Pancreas (tissue), 10 donors: ENCODE data around the gene CSNK2B. TPM values are rescaled to one million over a fixed set of nuclear protein-coding genes. Genes with fewer than 3 reads are reported as not detected.

Source experiments
- ATAC-seq, 4 donors: fragments of 200-7000 bp; cut with Tn5 transposase; one replicate each; pipeline versions ENCODE4 v1.8.0 to v1.9.1; 2020; ENCODE audit warnings: mild to moderate bottlenecking in 4 of 4, moderate library complexity in 4 of 4
- DNase-seq, 6 donors: peaks; one replicate each; pipeline ENCODE4 v3.0.0-alpha.2; 2020
- FAIRE-seq: peaks from 2 replicates; lab custom pipeline; 2012; peaks lifted over from hg19 to GRCh38; lab: Jason Lieb, UNC
- H3K27ac ChIP-seq, 4 donors: fragments of 200-600 bp; sonication (generic); 1 replicate in 3 of 4; 2 replicates in 1 of 4; pipeline versions ENCODE4 v1.5.0 to v1.8.0; 2020
- H3K27me3 ChIP-seq, 4 donors: fragments of 200-600 bp; one replicate each; pipeline ENCODE4 v1.8.0; 2021
- H3K36me3 ChIP-seq, 3 donors: fragments of 200-600 bp; sonication (generic) in 1 of 3; one replicate each; pipeline versions ENCODE4 v1.5.0 to v1.8.0; 2020 to 2021
- H3K4me1 ChIP-seq, 3 donors: fragments of 200-600 bp; one replicate each; pipeline ENCODE4 v1.8.0; 2021
- H3K4me3 ChIP-seq, 4 donors: fragments of 200-600 bp; sonication (generic) in 2 of 4; one replicate each; pipeline versions ENCODE4 v1.5.0 to v1.8.0; 2020 to 2021
- H3K9me3 ChIP-seq, 4 donors: fragments of 200-600 bp; one replicate each; pipeline ENCODE4 v1.8.0; 2021
- CTCF ChIP-seq, 4 donors: fragments of 200-600 bp; sonication (generic) in 3 of 4; IDR thresholded peaks; one replicate each; pipeline versions ENCODE4 v1.5.0 to v1.8.0; 2021; ENCODE audit warnings: antibody characterized with exemption in 4 of 4
- WGBS, 2 donors: extraction: QIAGEN DNeasy Blood & Tissue Kit; methylation state at CpG; one replicate each; pipeline ENCODE4 v1.1.7; 2013; 5-methylcytosine and 5-hydroxymethylcytosine counted together
- intact Hi-C, 3 donors: fragments of 100-400 bp; cut with DNase I; formaldehyde crosslinking; loops; one replicate each; pipeline versions ENCODE4 v1.11.1 to v1.14.2; 2022
- polyA plus RNA-seq, 2 donors: library from polyadenylated mRNA; stranded (reverse); fragments of 200-250 nt; gene quantifications; one replicate each; pipeline ENCODE4 v1.2.3, GENCODE V29; 2013
- total RNA-seq, 6 donors: library from RNA; stranded (reverse); fragmentation: NEBNext Ultra II Directional in 4 of 6; extraction: Animal tissue kit (Norgen Biotek cat#: 25700) in 4 of 6; gene quantifications; one replicate each; pipeline versions ENCODE4 v1.2.1 to v1.2.4, GENCODE V29; 2021 to 2023
- donor health status: healthy with polysubstance abuse.
- donor health status: DM: no; HTN: no; CAD: no; lungs with moderate emphysema.
- donor health status: DM: no; HTN: no; CAD: no.
- donor health status: control.
- donor health status: control.
- donor health status: Bipolar disorder and iron deficiency.
- donor health status: DM: yes; HTN: yes; CAD: no.
- donor health status: DM: no; HTN: no; CAD: no.
- donor health status: DM: no; HTN: no; CAD: no.
- donor health status: DM: yes; HTN: yes; CAD: no.

Gene CSNK2B
- total and polyA plus RNA-seq, 8 donors, result 48.1 to 116 (median 59.3) TPM

- no peak within 1 kb of the TSS for H3K4me3 ChIP-seq
- ATAC-seq, result no peak
- DNase-seq, result no peak
Observed at GRCh38 chr6:31655349-31656237, 10.3 kb upstream of the CSNK2B start, which contains the start of gene APOM. Gene APOM (plus strand): TSS chr6:31655894. CDS start chr6:31655967, 73 bp downstream.

DNA sequence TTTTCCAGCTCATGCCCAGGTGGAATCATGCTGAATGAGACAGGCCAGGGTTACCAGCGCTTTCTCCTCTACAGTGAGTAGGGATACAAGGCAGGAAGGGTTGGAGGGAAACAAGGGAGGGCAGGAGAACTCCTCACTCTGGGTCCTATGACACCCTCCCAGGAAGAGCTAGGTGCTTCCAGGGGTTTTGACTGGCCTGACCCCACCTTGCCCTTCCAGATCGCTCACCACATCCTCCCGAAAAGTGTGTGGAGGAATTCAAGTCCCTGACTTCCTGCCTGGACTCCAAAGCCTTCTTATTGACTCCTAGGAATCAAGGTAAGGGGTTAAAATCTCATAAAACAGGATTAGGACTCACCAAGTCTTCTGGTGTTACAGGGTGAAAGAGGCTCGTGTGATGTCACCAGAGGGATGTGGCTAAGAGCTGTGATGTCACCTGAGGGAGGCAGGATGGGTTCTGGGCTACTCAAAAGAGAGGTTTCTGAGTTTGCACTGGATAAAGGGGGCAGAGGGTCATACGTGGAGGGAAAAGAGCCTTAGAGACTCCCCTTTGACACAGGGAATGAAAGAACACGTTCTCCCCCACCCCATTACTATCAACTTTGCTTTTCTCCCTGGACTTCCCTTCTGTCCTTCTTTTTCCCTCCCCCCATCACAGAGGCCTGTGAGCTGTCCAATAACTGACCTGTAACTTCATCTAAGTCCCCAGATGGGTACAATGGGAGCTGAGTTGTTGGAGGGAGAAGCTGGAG is 8.3 kb upstream of the CSNK2B start:
- peaks cover 6 to 22% (median 16%) of the 10 kb centered on the region in 3 donors for H3K4me1 ChIP-seq

More at GRCh38 chr6:31655349-31656237, 10.3 kb upstream of the CSNK2B start, which contains the start of gene APOM:
- FAIRE-seq, result no peak
- Histone ChIP-seq H3K27me3 (no peaks in the 10 kb centered on the region), H3K36me3 (no peaks in the 10 kb centered on the region), H3K9me3 (no peaks in the 10 kb centered on the region), H3K27ac (no peak within 1 kb of the TSS), H3K4me1 (peaks cover 14 to 29% (median 16%) of the 10 kb centered on the region in 3 donors)
- 51 to 56% methylated on average over 8 of the region's 8 CpGs for WGBS, 2 donors
- intact Hi-C loops, result no loop called here
- TF ChIP-seq CTCF (IDR thresholded peaks at IDR 0.05), result no peak

GRCh38 chr6:31658158-31658688 is 7.7 kb upstream of the CSNK2B start:
- ATAC-seq (no peak), DNase-seq (no peak), FAIRE-seq (no peak)
- 72 to 79% methylated on average over 4 of the region's 4 CpGs for WGBS, 2 donors
- Histone ChIP-seq H3K27ac (no peak overlapping the region), H3K27me3 (no peaks in the 10 kb centered on the region), H3K9me3 (no peaks in the 10 kb centered on the region), H3K4me3 (peak overlapping the region in 1 of 4 donors; percentile 66), H3K36me3 (no peaks in the 10 kb centered on the region), H3K4me1 (peaks cover 10 to 24% (median 17%) of the 10 kb centered on the region in 3 donors)
- intact Hi-C loops, result no loop called here
- TF ChIP-seq CTCF (IDR thresholded peaks at IDR 0.05), result no peak

More for the DNA sequence above, 8.3 kb upstream of the CSNK2B start:
- DNase-seq, result no peak
- no peak for FAIRE-seq
- no peaks in the 10 kb centered on the region for H3K27me3 ChIP-seq
- H3K27ac ChIP-seq, result no peak overlapping the region
- no peak for ATAC-seq
- H3K9me3 ChIP-seq, result no peaks in the 10 kb centered on the region
- TF ChIP-seq CTCF (IDR thresholded peaks at IDR 0.05), result no peak
- H3K4me3 ChIP-seq, result no peak overlapping the region
- 76 to 84% methylated on average over 6 of the region's 6 CpGs for WGBS, 2 donors
- intact Hi-C loops, result no loop called here
- H3K36me3 ChIP-seq, result no peaks in the 10 kb centered on the region

- ATAC-seq, result no peak
- H3K4me3 ChIP-seq, result peak overlapping the region in 3 of 4 donors; percentile 50 to 66 (median 63)
- FAIRE-seq, result no peak
- intact Hi-C loops, result no loop called here
- no peak for DNase-seq
- no peaks in the 10 kb centered on the region for H3K9me3 ChIP-seq
- WGBS, 2 donors, result 73 to 75% methylated on average over 13 of the region's 13 CpGs
- no peaks in the 10 kb centered on the region for H3K36me3 ChIP-seq
- H3K4me1 ChIP-seq, result peaks cover 19 to 27% (median 26%) of the 10 kb centered on the region in 3 donors
- no peak for TF ChIP-seq CTCF (IDR thresholded peaks at IDR 0.05)
- no peaks in the 10 kb centered on the region for H3K27me3 ChIP-seq
- no peak overlapping the region for H3K27ac ChIP-seq
Observed at GRCh38 chr6:31658983-31659648, 6.8 kb upstream of the CSNK2B start.
